Measurements from ENCODE around the gene MSI2. TPM values are rescaled to one million over a fixed set of nuclear protein-coding genes. Genes with fewer than 3 reads are reported as not detected.

The MSI2 gene
- total RNA-seq, 3 donors from 2014 or later, result 13.4 to 89.1 (median 71.1) TPM

DNA sequence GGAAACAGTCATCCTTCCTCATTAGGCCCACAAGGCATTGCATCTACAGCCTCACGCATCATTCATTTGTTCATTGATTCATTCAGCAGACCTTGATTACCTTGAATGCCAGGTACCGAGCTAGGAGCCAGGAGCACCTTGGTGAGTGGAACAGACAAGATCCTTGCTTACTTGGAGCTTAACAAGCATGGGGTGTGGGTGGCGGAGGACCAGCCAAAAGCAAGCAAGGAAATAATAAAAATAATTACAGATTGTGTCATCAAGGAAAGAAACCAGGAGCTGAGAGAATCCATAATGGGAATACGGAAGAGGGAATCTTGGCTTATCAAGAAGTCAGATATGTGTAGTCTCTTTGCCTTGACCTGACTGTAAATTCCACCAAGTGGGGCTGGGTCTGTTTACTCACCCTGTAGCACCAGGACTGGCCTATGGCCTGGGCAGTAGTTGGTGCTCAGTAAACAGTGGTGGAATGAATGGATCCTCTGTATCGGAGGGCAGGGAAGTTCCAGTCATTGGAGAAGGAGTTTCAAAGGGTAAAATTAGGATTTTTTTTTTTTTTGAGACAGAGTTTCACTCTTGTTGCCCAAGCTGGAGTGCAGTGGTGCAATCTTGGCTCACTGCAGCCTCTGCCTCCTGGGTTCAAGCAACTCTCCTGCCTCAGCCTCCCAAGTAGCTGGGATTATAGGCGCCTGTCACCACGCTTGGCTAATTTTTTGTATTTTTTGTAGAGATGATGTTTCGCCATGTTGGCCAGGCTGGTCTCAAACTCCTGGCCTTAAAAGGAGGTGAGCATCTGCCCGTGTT lies 157.7 kb downstream of the MSI2 start:
- Histone ChIP-seq H3K9me3 (no peaks in the 10 kb centered on the region), H3K4me3 (no peak overlapping the region), H3K27ac (no peak overlapping the region), H3K4me1 (no peaks in the 10 kb centered on the region), H3K27me3 (no peaks in the 10 kb centered on the region), H3K36me3 (no peaks in the 10 kb centered on the region)
- DNase-seq (ENCODE audit: low spot score in 2 of 2), result no peak
- intact Hi-C loops (cut with DNase I; ENCODE audit: low total_unique reads), result no loop called here
- TF ChIP-seq POLR2A (IDR thresholded peaks at IDR 0.05), result no peak
- TF ChIP-seq POLR2AphosphoS5 (IDR thresholded peaks at IDR 0.05), result no peak
- TF ChIP-seq, protein P1, sequence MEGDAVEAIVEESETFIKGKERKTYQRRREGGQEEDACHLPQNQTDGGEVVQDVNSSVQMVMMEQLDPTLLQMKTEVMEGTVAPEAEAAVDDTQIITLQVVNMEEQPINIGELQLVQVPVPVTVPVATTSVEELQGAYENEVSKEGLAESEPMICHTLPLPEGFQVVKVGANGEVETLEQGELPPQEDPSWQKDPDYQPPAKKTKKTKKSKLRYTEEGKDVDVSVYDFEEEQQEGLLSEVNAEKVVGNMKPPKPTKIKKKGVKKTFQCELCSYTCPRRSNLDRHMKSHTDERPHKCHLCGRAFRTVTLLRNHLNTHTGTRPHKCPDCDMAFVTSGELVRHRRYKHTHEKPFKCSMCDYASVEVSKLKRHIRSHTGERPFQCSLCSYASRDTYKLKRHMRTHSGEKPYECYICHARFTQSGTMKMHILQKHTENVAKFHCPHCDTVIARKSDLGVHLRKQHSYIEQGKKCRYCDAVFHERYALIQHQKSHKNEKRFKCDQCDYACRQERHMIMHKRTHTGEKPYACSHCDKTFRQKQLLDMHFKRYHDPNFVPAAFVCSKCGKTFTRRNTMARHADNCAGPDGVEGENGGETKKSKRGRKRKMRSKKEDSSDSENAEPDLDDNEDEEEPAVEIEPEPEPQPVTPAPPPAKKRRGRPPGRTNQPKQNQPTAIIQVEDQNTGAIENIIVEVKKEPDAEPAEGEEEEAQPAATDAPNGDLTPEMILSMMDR (IDR thresholded peaks at IDR 0.05), result no peak

DNA sequence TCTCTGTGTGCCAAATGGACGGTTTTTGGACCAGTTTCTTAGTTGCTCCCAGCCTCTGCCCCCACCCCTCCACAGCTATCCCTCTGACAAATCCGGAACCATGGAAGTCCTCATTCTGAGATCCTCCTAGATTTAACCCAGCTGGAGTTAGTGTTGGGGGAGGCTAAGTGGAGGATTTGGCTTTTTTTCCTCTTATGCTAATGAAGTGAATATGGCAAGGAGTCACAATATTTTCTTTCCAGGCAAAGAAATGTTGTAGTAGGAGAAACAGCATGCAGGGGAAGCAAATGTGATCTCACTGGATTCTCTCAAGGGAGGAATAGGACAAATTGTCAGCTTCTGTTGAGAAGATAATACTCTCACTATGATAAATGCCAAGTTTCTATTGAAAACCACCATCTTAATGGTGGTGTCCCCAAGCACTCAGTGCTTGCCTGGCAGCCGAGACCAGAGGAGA lies 159.5 kb downstream of the MSI2 start:
- no peak for DNase-seq (ENCODE audit: low spot score in 2 of 2)
- H3K4me1 ChIP-seq, result no peaks in the 10 kb centered on the region
- no peak overlapping the region for H3K4me3 ChIP-seq
- no peaks in the 10 kb centered on the region for H3K9me3 ChIP-seq
- TF ChIP-seq POLR2AphosphoS5 (IDR thresholded peaks at IDR 0.05), result no peak
- TF ChIP-seq, protein P1 (IDR thresholded peaks at IDR 0.05), result no peak
- TF ChIP-seq POLR2A (IDR thresholded peaks at IDR 0.05), result no peak
- no peaks in the 10 kb centered on the region for H3K27me3 ChIP-seq
- H3K27ac ChIP-seq, result no peak overlapping the region
- intact Hi-C loops (cut with DNase I; ENCODE audit: low total_unique reads), result loop anchor here (1.0 kb wide), 1 partner anchor 11 kb away; no protein-coding TSS in a partner anchor
- no peaks in the 10 kb centered on the region for H3K36me3 ChIP-seq

DNA sequence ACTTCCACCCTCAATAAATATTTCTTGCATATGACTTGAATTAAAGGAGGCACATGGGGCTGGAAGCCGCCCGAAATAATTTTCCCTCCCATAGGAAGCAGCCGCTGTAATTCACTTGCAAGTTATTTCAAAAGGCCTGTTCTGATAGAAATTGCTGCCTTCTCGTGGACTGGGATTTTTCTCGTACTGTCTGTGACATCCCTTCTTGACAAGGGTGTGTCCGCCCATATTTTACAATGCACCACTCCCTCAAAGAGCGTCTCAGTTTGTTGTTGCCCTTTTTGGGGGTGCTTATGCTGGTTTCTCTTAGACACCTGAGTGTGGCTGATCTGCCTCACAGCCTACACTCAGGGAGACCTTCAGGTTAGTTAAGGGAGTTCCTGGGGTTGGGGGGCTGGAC lies 160.0 kb downstream of the MSI2 start:
- Histone ChIP-seq H3K27ac (no peak overlapping the region), H3K4me1 (no peaks in the 10 kb centered on the region), H3K4me3 (no peak overlapping the region), H3K9me3 (no peaks in the 10 kb centered on the region), H3K36me3 (no peaks in the 10 kb centered on the region), H3K27me3 (no peaks in the 10 kb centered on the region)
- intact Hi-C loops (cut with DNase I; ENCODE audit: low total_unique reads), result loop anchor here (1.0 kb wide), 1 partner anchor 12 kb away; no protein-coding TSS in a partner anchor
- no peak for DNase-seq (ENCODE audit: low spot score in 2 of 2)
- TF ChIP-seq POLR2AphosphoS5 (IDR thresholded peaks at IDR 0.05), result no peak
- TF ChIP-seq, protein P1 (IDR thresholded peaks at IDR 0.05), result no peak
- no peak for TF ChIP-seq POLR2A (IDR thresholded peaks at IDR 0.05)

DNA sequence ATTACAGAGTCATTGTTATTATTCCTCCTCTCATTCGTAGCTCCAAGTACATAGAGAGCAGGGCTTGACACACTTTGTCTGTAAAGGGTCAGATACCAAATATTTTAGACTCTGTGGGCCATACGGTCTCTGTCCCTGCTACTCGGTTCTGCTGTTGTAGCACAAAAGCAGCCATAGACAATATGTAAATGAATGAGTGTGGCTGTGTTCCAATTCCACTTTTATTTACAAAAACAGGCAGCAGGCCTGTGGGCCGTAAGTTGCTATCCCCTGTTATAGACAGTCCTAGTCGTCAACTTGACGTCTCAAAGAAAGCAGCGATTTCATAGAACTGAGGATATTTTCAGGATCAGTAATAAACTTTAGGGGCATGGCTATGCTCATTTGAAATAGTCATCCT lies 161.6 kb downstream of the MSI2 start:
- intact Hi-C loops (cut with DNase I; ENCODE audit: low total_unique reads), result no loop called here
- Histone ChIP-seq H3K4me3 (no peak overlapping the region), H3K36me3 (no peaks in the 10 kb centered on the region), H3K27me3 (no peaks in the 10 kb centered on the region), H3K4me1 (no peaks in the 10 kb centered on the region), H3K27ac (no peak overlapping the region), H3K9me3 (no peaks in the 10 kb centered on the region)
- no peak for DNase-seq (ENCODE audit: low spot score in 2 of 2)
- TF ChIP-seq POLR2AphosphoS5 (IDR thresholded peaks at IDR 0.05) (no peak), POLR2A (IDR thresholded peaks at IDR 0.05) (no peak)
- TF ChIP-seq, protein P1 (IDR thresholded peaks at IDR 0.05), result no peak

GRCh38 chr17:57418463-57419246 lies 162.3 kb downstream of the MSI2 start:
- intact Hi-C loops (cut with DNase I; ENCODE audit: low total_unique reads), result no loop called here
- H3K4me1 ChIP-seq, result no peaks in the 10 kb centered on the region
- no peak for DNase-seq (ENCODE audit: low spot score in 2 of 2)
- H3K9me3 ChIP-seq, result no peaks in the 10 kb centered on the region
- H3K27me3 ChIP-seq, result no peaks in the 10 kb centered on the region
- no peak overlapping the region for H3K4me3 ChIP-seq
- TF ChIP-seq POLR2A (IDR thresholded peaks at IDR 0.05), result no peak
- TF ChIP-seq, protein P1 (IDR thresholded peaks at IDR 0.05), result no peak
- TF ChIP-seq POLR2AphosphoS5 (IDR thresholded peaks at IDR 0.05), result no peak
- H3K36me3 ChIP-seq, result no peaks in the 10 kb centered on the region
- no peak overlapping the region for H3K27ac ChIP-seq
